GM12891 (cell line): ENCODE data around the gene STARD8.

Experiments used
- DNase-seq: peaks from one replicate; pipeline ENCODE4 v3.0.0; 2011; ENCODE audit warnings: low spot score; ENCODE audit not compliant: insufficient read length
- FAIRE-seq: peaks from 2 replicates; lab custom pipeline; 2011; peaks lifted over from hg19 to GRCh38; lab: Jason Lieb, UNC
- PAX5 ChIP-seq: IDR thresholded peaks from 2 replicates; pipeline ENCODE4 v1.6.1; 2011; ENCODE audit warnings: low read length, moderate library complexity, mild to moderate bottlenecking; ENCODE audit not compliant: insufficient read depth, severe bottlenecking
- POLR2A ChIP-seq: IDR thresholded peaks from 2 replicates; pipeline ENCODE4 v1.6.1; 2011; ENCODE audit warnings: low read depth, low read length, control low read depth
- POLR2AphosphoS5 ChIP-seq: IDR thresholded peaks from 2 replicates; pipeline ENCODE4 v1.6.1; 2011; ENCODE audit warnings: low read depth, low read length, control low read depth
- POU2F2 ChIP-seq: IDR thresholded peaks from 2 replicates; pipeline ENCODE4 v1.6.1; 2011; ENCODE audit warnings: low read depth, mild to moderate bottlenecking, control low read depth, low read length, moderate library complexity
- SPI1 ChIP-seq: IDR thresholded peaks from 2 replicates; pipeline ENCODE4 v1.6.1; 2011; ENCODE audit warnings: low read depth, low read length, control low read depth
- TAF1 ChIP-seq: IDR thresholded peaks from 2 replicates; pipeline ENCODE4 v1.6.1; 2011; ENCODE audit warnings: low read depth, low read length, control low read depth

Gene STARD8

GRCh38 chrX:68755616-68756125, 108.2 kb downstream of the STARD8 start:
- FAIRE-seq (no peak), DNase-seq (no peak)
- TF ChIP-seq PAX5 (no peak), SPI1 (no peak), POLR2A (no peak), POLR2AphosphoS5 (no peak)

GRCh38 chrX:68757331-68757730, 109.9 kb downstream of the STARD8 start:
- DNase-seq (no peak), FAIRE-seq (no peak)
- TF ChIP-seq TAF1 (no peak), PAX5 (no peak)

- FAIRE-seq (no peak), DNase-seq (no peak)
- TF ChIP-seq TAF1, result no peak
- TF ChIP-seq POLR2AphosphoS5, result no peak
- no peak for TF ChIP-seq POU2F2
- no peak for TF ChIP-seq SPI1
- no peak for TF ChIP-seq POLR2A
- TF ChIP-seq PAX5, result no peak
These were observed 110.3 kb downstream of the STARD8 start for GRCh38 chrX:68757731-68758130.

DNA sequence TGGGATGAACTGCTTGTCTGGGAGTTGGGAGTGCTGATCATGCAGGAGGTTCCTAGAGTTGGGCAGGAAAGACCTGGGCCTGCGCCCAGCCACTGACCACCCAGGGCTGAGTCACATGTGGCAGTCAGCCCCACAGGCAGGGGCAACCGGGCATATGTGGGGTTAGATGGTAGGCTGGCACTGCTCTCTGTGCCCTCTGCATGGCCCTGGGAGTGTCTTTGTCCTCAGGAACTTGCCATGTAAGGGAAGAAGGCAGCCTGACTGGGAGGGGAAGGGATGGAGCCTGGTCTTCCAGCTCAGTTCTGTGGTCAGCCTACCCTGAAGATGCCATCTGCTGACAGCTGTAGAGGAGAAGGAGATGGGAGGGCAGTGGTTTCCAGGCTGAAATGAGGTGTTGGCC, 111.2 kb downstream of the STARD8 start:
- DNase-seq (no peak), FAIRE-seq (no peak)
- TF ChIP-seq TAF1, result no peak
- no peak for TF ChIP-seq SPI1
- TF ChIP-seq POLR2AphosphoS5, result no peak
- TF ChIP-seq PAX5, result no peak
- TF ChIP-seq POLR2A, result no peak
- no peak for TF ChIP-seq POU2F2

DNA sequence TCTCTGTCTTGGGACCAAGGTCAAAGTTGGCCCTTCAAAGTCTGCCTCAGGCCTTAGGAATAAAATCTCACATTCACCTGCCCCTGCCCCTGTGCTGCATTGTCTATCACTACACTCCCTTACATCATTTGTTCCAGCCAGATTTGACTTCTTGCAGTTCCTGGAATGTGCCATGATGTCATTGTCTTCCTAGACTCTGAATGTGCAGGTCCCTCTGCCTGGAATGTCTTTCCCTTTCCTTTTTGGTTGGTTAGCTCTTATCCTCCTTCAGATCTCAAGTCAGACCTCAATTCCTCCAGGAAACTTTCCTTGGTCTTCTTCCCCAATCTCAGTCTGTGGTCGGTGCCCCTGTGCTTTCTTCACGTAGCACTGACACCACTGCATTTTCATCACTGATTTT, 113.6 kb downstream of the STARD8 start:
- DNase-seq, result no peak
- FAIRE-seq, result no peak
- TF ChIP-seq PAX5, result no peak
- no peak for TF ChIP-seq POLR2AphosphoS5
- TF ChIP-seq POU2F2, result no peak
- TF ChIP-seq TAF1, result no peak
- TF ChIP-seq POLR2A, result no peak
- no peak for TF ChIP-seq SPI1

- TF ChIP-seq POLR2AphosphoS5, result no peak
- TF ChIP-seq TAF1, result no peak
- no peak for TF ChIP-seq POLR2A
- no peak for TF ChIP-seq POU2F2
- FAIRE-seq (no peak), DNase-seq (no peak)
These were observed 115.3 kb downstream of the STARD8 start for GRCh38 chrX:68762766-68763165.

DNA sequence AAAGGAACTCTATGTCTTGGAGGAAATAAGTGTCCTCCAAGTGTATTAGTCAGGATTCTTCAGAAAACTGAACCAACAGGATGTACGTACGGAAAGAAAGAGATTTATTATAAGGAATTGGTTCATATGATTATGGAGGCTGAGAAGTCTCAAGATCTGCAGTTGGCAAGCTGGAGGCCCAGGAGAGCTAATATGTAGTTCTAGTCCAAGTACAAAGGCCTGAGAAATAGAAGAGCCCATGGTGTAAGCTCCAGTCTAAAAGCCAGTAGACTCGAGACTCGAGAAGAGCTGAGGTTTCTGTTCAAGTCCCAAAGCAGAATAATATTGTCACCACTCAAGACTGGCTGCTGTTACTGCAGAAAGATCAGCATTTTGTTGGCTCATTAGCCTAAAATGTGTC, 116.0 kb downstream of the STARD8 start:
- TF ChIP-seq SPI1 (no peak), PAX5 (no peak), POLR2AphosphoS5 (no peak), TAF1 (no peak), POLR2A (no peak)
- no peak for FAIRE-seq
- DNase-seq, result no peak
